HCT116 (cell line): Measurements from ENCODE around the gene VPS4B. TPM values are rescaled to one million over a fixed set of nuclear protein-coding genes. Genes with fewer than 3 reads are reported as not detected.

Source experiments
- ATAC-seq: fragments of 200-7000 bp; cut with Tn5 transposase; 2 replicates; pipeline ENCODE4 v1.9.1; 2020; ENCODE audit warnings: mild to moderate bottlenecking, moderate library complexity
- BruUV-seq: library from RNA; stranded (reverse); fragments of 400-500 nt; replicated peaks from 2 replicates; lab custom pipeline; 2021; lab: Mats Ljungman, UMichigan
- CTCF ChIA-PET: fragments of 300-600 bp; sonication (Branson Sonifier 250); formaldehyde crosslinking; loops from one replicate; lab custom pipeline; 2021; ENCODE audit warnings: antibody characterized with exemption; lab: Charles Lee
- POLR2A ChIA-PET: fragments of 300-600, 350-600 bp; sonication (Branson Sonifier 250); formaldehyde crosslinking; loops from one replicate; lab custom pipeline; 2021; ENCODE audit warnings: antibody characterized with exemption; lab: Charles Lee
- RAD21 ChIA-PET, 2 experiments: fragments of 300-600 bp; sonication (Branson Sonifier 250); formaldehyde crosslinking; loops; one replicate each; lab custom pipeline; 2023; ENCODE audit warnings: low total read pairs in 2 of 2; ENCODE audit not compliant: uncharacterized antibody in 2 of 2, unreplicated experiment in 2 of 2, low non-redundant PET in 1 of 2; lab: Charles Lee
- DNase-seq: peaks from one replicate; pipeline ENCODE4 v3.0.0-alpha.2; 2010; ENCODE audit warnings: low read depth, low spot score
- H2AFZ ChIP-seq: fragments of 200-600 bp; shearing (Covaris generic), sonication (generic); 2 replicates; pipeline ENCODE4 v1.6.1; 2017; ENCODE audit warnings: low read depth, mixed run types, mixed read lengths, antibody characterized with exemption, low read length; ENCODE audit not compliant: poor library complexity, severe bottlenecking
- H3K27ac ChIP-seq: 2 replicates; pipeline ENCODE4 v1.5.1; 2012; ENCODE audit warnings: low read depth, low read length
- H3K27me3 ChIP-seq: fragments of 200-600 bp; sonication (generic); 2 replicates; pipeline ENCODE4 v1.6.1; 2016; ENCODE audit warnings: mixed run types, low read length, mixed read lengths; ENCODE audit not compliant: insufficient read depth
- H3K36me3 ChIP-seq, 2 experiments: fragments of 200-500 bp in 1 of 2; fragments of 200-600 bp in 1 of 2; sonication (Bioruptor generic) in 1 of 2; sonication (generic) in 1 of 2; 2 replicates each; pipeline versions ENCODE4 v1.5.1 to v1.6.1; 2014 to 2016; ENCODE audit warnings: low read length in 2 of 2, inconsistent platforms in 1 of 2, mixed read lengths in 1 of 2, mixed run types in 1 of 2; ENCODE audit not compliant: insufficient read depth in 2 of 2, control insufficient read depth in 1 of 2
- H3K4me1 ChIP-seq, 2 experiments: fragments of 200-600 bp in 1 of 2; sonication (generic) in 1 of 2; 2 replicates each; pipeline versions ENCODE4 v1.5.1 to v1.6.1; 2012 to 2017; ENCODE audit warnings: low read length in 2 of 2, inconsistent platforms in 1 of 2, mild to moderate bottlenecking in 1 of 2, mixed read lengths in 1 of 2, mixed run types in 1 of 2, moderate library complexity in 1 of 2; ENCODE audit not compliant: insufficient read depth in 2 of 2, control insufficient read depth in 1 of 2
- H3K4me2 ChIP-seq: fragments of 200-600 bp; sonication (generic); 2 replicates; pipeline ENCODE4 v1.6.1; 2017; ENCODE audit warnings: mixed run types, low read length, mixed read lengths
- H3K4me3 ChIP-seq, 2 experiments: fragments of 200-600 bp in 1 of 2; sonication (generic) in 1 of 2; replicated peaks in 1 of 2; 2 replicates each; pipeline ENCODE4 v1.5.1; 2011 to 2016; ENCODE audit warnings: low read length in 2 of 2, control low read depth in 1 of 2, low read depth in 1 of 2, mild to moderate bottlenecking in 1 of 2, mixed read lengths in 1 of 2, mixed run types in 1 of 2
- H3K79me2 ChIP-seq: fragments of 200-600 bp; sonication (generic); 2 replicates; pipeline ENCODE4 v1.6.1; 2017; ENCODE audit warnings: mild to moderate bottlenecking, mixed run types, low read length, moderate library complexity, mixed read lengths; ENCODE audit not compliant: insufficient read depth
- H3K9ac ChIP-seq: fragments of 200-600 bp; sonication (generic); 2 replicates; pipeline ENCODE4 v1.6.1; 2016; ENCODE audit warnings: low read length, mixed read lengths
- H3K9me2 ChIP-seq: fragments of 200-600 bp; sonication (generic), shearing (Covaris generic); 2 replicates; pipeline ENCODE4 v1.6.1; 2017; ENCODE audit warnings: mixed run types, mild to moderate bottlenecking, moderate library complexity; ENCODE audit not compliant: insufficient read depth
- H3K9me3 ChIP-seq, 2 experiments: fragments of 200-500 bp in 1 of 2; fragments of 200-600 bp in 1 of 2; sonication (Bioruptor generic) in 1 of 2; sonication (generic) in 1 of 2; 2 replicates each; pipeline ENCODE4 v1.6.1; 2014 to 2017; ENCODE audit warnings: low read length in 2 of 2, mixed read lengths in 2 of 2, inconsistent platforms in 1 of 2, low read depth in 1 of 2, mild to moderate bottlenecking in 1 of 2, mixed run types in 1 of 2, moderate library complexity in 1 of 2; ENCODE audit not compliant: control insufficient read depth in 1 of 2, insufficient read depth in 1 of 2
- H4K20me1 ChIP-seq: fragments of 200-600 bp; sonication (generic), shearing (Covaris generic); 2 replicates; pipeline ENCODE4 v1.6.1; 2017; ENCODE audit warnings: mixed run types, mild to moderate bottlenecking, moderate library complexity; ENCODE audit not compliant: insufficient read depth
- CEBPB ChIP-seq: IDR thresholded peaks from 2 replicates; pipeline ENCODE4 v1.6.1; 2012; ENCODE audit warnings: low read depth
- EGR1 ChIP-seq: IDR thresholded peaks from 2 replicates; pipeline ENCODE4 v1.6.1; 2012; ENCODE audit warnings: low read depth
- ELF1 ChIP-seq: IDR thresholded peaks from 2 replicates; pipeline ENCODE4 v1.6.1; 2012; ENCODE audit warnings: low read depth, borderline replicate concordance
- POLR2A ChIP-seq: IDR thresholded peaks from 2 replicates; pipeline ENCODE4 v1.7.0; 2011; ENCODE audit warnings: borderline replicate concordance; ENCODE audit not compliant: insufficient read depth, insufficient read length; ENCODE audit errors: extremely low read depth
- REST ChIP-seq: IDR thresholded peaks from 2 replicates; pipeline ENCODE4 v1.6.1; 2012; ENCODE audit warnings: low read depth
- SP1 ChIP-seq: IDR thresholded peaks from 2 replicates; pipeline ENCODE4 v1.6.1; 2012; ENCODE audit warnings: low read depth
- YY1 ChIP-seq: IDR thresholded peaks from 2 replicates; pipeline ENCODE4 v1.6.1; 2011; ENCODE audit warnings: low read length, low read depth, moderate library complexity, mild to moderate bottlenecking; ENCODE audit not compliant: insufficient replicate concordance; ENCODE audit errors: extremely low read depth
- intact Hi-C: fragments of 100-400 bp; cut with micrococcal nuclease; formaldehyde crosslinking; loops from 2 replicates; pipeline ENCODE4 v1.10.0; 2022
- total RNA-seq: library from RNA; stranded (reverse); gene quantifications from one replicate; pipeline ENCODE4 v1.2.1, GENCODE V29; 2021; ENCODE audit not compliant: unreplicated experiment
- TF ChIP-seq, protein P1 (sequence below): IDR thresholded peaks from 2 replicates; pipeline ENCODE4 v1.6.1; 2012

Gene VPS4B
- total RNA-seq, 1 experiment from 2014 or later: 68.3 TPM

DNA sequence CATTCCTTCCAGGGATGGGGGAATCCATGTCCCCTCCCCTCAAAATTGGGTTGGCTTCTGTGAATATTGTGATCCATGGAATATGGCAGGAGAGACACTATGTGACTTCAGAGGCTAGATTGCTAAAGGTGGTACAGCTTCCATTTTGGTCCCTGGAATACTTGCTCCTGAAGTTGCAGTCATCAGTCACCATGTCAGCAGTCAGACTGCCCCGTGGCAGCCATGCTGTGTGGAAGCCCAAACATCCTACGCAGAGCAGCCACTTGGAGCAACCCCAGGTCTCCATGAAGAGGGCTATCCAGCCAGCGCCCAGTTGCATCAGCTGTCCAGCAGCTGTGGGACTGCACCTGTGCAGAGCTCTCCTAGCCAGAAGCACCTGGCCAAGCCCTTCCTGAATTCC lies 39.4 kb downstream of the VPS4B start:
- Histone ChIP-seq H3K4me2 (no peak overlapping the region), H3K27me3 (no peaks in the 10 kb centered on the region), H3K4me3 (no peak overlapping the region), H3K9ac (no peak overlapping the region), H4K20me1 (no peaks in the 10 kb centered on the region), H3K27ac (no peak overlapping the region), H3K9me3 (no peaks in the 10 kb centered on the region), H3K36me3 (0 out of 4 replicates have a peak, but pooled peaks cover 0 to 5% of the 10 kb centered on the region in 2 experiments), H2AFZ (no peak overlapping the region), H3K9me2 (no peaks in the 10 kb centered on the region), H3K4me1 (no peaks in the 10 kb centered on the region), H3K79me2 (no peaks in the 10 kb centered on the region)
- ATAC-seq (no peak), DNase-seq (no peak)
- no TSS peak for BruUV-seq
- RAD21 ChIA-PET: no interaction called here
- TF ChIP-seq, protein P1, sequence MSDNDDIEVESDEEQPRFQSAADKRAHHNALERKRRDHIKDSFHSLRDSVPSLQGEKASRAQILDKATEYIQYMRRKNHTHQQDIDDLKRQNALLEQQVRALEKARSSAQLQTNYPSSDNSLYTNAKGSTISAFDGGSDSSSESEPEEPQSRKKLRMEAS: no peak
- TF ChIP-seq YY1 (no peak), REST (no peak), ELF1 (no peak), CEBPB (no peak), SP1 (no peak), POLR2A (no peak), EGR1 (no peak)
- intact Hi-C loops: no loop called here
- POLR2A ChIA-PET: no interaction called here
- CTCF ChIA-PET: no interaction called here
